ENCODE data around the gene SEC24D. TPM values are rescaled to one million over a fixed set of nuclear protein-coding genes. Genes with fewer than 3 reads are reported as not detected.

SEC24D gene
- total RNA-seq, 1 experiment from 2014 or later = 61.5 TPM

GRCh38 chr4:118761397-118762016, 74.4 kb downstream of the SEC24D start:
- no peak overlapping the region for H4K8ac ChIP-seq (replicated peaks; ENCODE audit: insufficient read length, low read depth, low read length)
- DNase-seq = no peak
- no peak overlapping the region for H3T11ph ChIP-seq (ENCODE audit: low read length)
- Mint-ChIP-seq H3K4me3 (no peak overlapping the region), H3K4me1 (no peaks in the 10 kb centered on the region), H3K27ac (no peak overlapping the region), H3K36me3 (ENCODE audit: insufficient read depth in 1 of 3, low read depth in 3 of 3) (peaks cover 5 to 31% (median 13%) of the 10 kb centered on the region in 3 experiments; a peak in 6 of 7 replicates), H3K27me3 (ENCODE audit: low read depth) (no peaks in the 10 kb centered on the region), H3K9me3 (no peaks in the 10 kb centered on the region)
- no CpG with 5 or more reads among the region's 2 CpGs for WGBS (ENCODE audit: extremely low coverage, insufficient read length, low lambda C conversion rate)
- H3K23me2 ChIP-seq (ENCODE audit: insufficient read length, low read depth, low read length, poor library complexity, severe bottlenecking) = no peaks in the 10 kb centered on the region
- no peak overlapping the region for H3K4ac ChIP-seq (ENCODE audit: low read depth, low read length)
- no peak overlapping the region for H4K91ac ChIP-seq (ENCODE audit: insufficient read length, low read depth, low read length)
- no peak overlapping the region for H2AK5ac ChIP-seq (ENCODE audit: insufficient read length, low read length)
- no peak overlapping the region for H3K4me2 ChIP-seq (ENCODE audit: insufficient read depth, insufficient read length, low read length)
- H3K14ac ChIP-seq (ENCODE audit: insufficient read depth, low read length) = no peak overlapping the region
- no peaks in the 10 kb centered on the region for H3K79me1 ChIP-seq (ENCODE audit: insufficient read depth, low read depth, low read length, poor library complexity, severe bottlenecking)
- H3K79me2 ChIP-seq (ENCODE audit: insufficient read depth, low read length) = no peaks in the 10 kb centered on the region
- no peak overlapping the region for H3K27ac ChIP-seq (ENCODE audit: insufficient read length, low read depth, low read length)
- H3K18ac ChIP-seq (ENCODE audit: insufficient read length, low read depth, low read length) = no peak overlapping the region
- H3K23ac ChIP-seq (ENCODE audit: insufficient read length, low read depth, low read length) = no peak overlapping the region
- no peaks in the 10 kb centered on the region for H4K20me1 ChIP-seq (ENCODE audit: control insufficient read depth, insufficient read depth, insufficient read length)
- H3K4me1 ChIP-seq (ENCODE audit: insufficient read depth, low read length) = no peaks in the 10 kb centered on the region
- no peak overlapping the region for H3K56ac ChIP-seq (ENCODE audit: insufficient read length, low read depth, low read length)
- no peak overlapping the region for H4K5ac ChIP-seq (ENCODE audit: insufficient read length, low read depth, low read length)
- H3K27me3 ChIP-seq (ENCODE audit: insufficient read depth, low read length) = no peaks in the 10 kb centered on the region
- no peak overlapping the region for H2AFZ ChIP-seq (ENCODE audit: low read length)
- no peak overlapping the region for H2BK12ac ChIP-seq (ENCODE audit: insufficient read length, low read depth, low read length)
- no peak overlapping the region for H3K9ac ChIP-seq (ENCODE audit: extremely low read depth, insufficient read length, low read length)
- H3K9me3 ChIP-seq (ENCODE audit: control insufficient read depth, low read depth, low read length) = no peaks in the 10 kb centered on the region
- H2BK20ac ChIP-seq (ENCODE audit: low read depth, low read length, poor library complexity, severe bottlenecking) = no peak overlapping the region
- no peak overlapping the region for H2BK15ac ChIP-seq (ENCODE audit: low read depth, low read length)
- no peak overlapping the region for H2BK120ac ChIP-seq (ENCODE audit: low read depth, low read length, poor library complexity, severe bottlenecking)
- no peak for TF ChIP-seq CTCF (conservative IDR thresholded peaks at IDR 0.05)
- H2BK5ac ChIP-seq (ENCODE audit: insufficient read length, low read length) = no peak overlapping the region
